Right lobe of liver (tissue), 4 donors: ENCODE data around the gene TGM2.

Experiments used
- CTCF ChIP-seq, 4 donors: fragments of 200-600 bp in 3 of 4; fragments of 450-650 bp in 1 of 4; IDR thresholded peaks; one replicate each; pipeline versions ENCODE4 v1.5.1 to v1.8.0; 2016 to 2022; ENCODE audit warnings: antibody characterized with exemption in 4 of 4, mild to moderate bottlenecking in 2 of 4
- POLR2A ChIP-seq: fragments of 450-650 bp; IDR thresholded peaks from one replicate; pipeline ENCODE4 v1.6.1; 2017; ENCODE audit warnings: antibody characterized with exemption, mild to moderate bottlenecking
- donor health status: DM: no; HTN: no; CAD: no.
- donor health status: DM: no; HTN: no; CAD: no.
- donor health status: DM: no; HTN: yes; CAD: no.

GRCh38 chr20:38167851-38168760, 3.0 kb upstream of the TGM2 start:
- TF ChIP-seq POLR2A (peak; percentile 57), CTCF (IDR thresholded peaks at IDR 0.05) (no peak)
